H1 (cell line): ENCODE results near the gene ANGPTL8. TPM values are rescaled to one million over a fixed set of nuclear protein-coding genes. Genes with fewer than 3 reads are reported as not detected.

Experiments
- CTCF ChIA-PET: fragments of 300-600 bp; sonication (Branson Sonifier 250); formaldehyde crosslinking; loops from one replicate; lab custom pipeline; 2021; ENCODE audit not compliant: partially characterized antibody; lab: Charles Lee
- POLR2A ChIA-PET: fragments of 300-600 bp; sonication (Branson Sonifier 250); formaldehyde crosslinking; loops from one replicate; lab custom pipeline; 2021; ENCODE audit warnings: inconsistent platforms; ENCODE audit not compliant: partially characterized antibody; lab: Charles Lee
- DNase-seq, 2 experiments: peaks; one replicate each; pipeline versions ENCODE4 v3.0.0 to v3.0.0-alpha.2; 2010 to 2022; ENCODE audit warnings: low spot score in 2 of 2, low read depth in 1 of 2, mixed read lengths in 1 of 2
- FAIRE-seq: peaks from 2 replicates; lab custom pipeline; 2011; peaks lifted over from hg19 to GRCh38; lab: Jason Lieb, UNC
- H2AFZ ChIP-seq: 2 replicates; pipeline ENCODE4 v1.8.1; 2012; ENCODE audit warnings: low read length, inconsistent platforms
- H2AK5ac ChIP-seq: 2 replicates; pipeline ENCODE4 v1.6.1; 2013; ENCODE audit warnings: low read depth, low read length
- H2BK120ac ChIP-seq: replicated peaks from 2 replicates; pipeline ENCODE3; 2013; ENCODE audit warnings: low read depth, low read length, inconsistent platforms
- H2BK12ac ChIP-seq: 2 replicates; pipeline ENCODE4 v1.6.1; 2013; ENCODE audit warnings: low read depth, low read length
- H2BK15ac ChIP-seq: 2 replicates; pipeline ENCODE4 v1.6.1; 2013; ENCODE audit warnings: low read length
- H2BK20ac ChIP-seq: 2 replicates; pipeline ENCODE4 v1.6.1; 2013; ENCODE audit warnings: low read length
- H2BK5ac ChIP-seq: 2 replicates; pipeline ENCODE4 v1.6.1; 2013; ENCODE audit warnings: low read depth, low read length
- H3K14ac ChIP-seq: 2 replicates; pipeline ENCODE4 v1.6.1; 2013; ENCODE audit warnings: inconsistent platforms; ENCODE audit not compliant: insufficient read length
- H3K18ac ChIP-seq: 2 replicates; pipeline ENCODE4 v1.6.1; 2013; ENCODE audit warnings: low read length; ENCODE audit errors: extremely low read depth
- H3K23ac ChIP-seq: 2 replicates; pipeline ENCODE4 v1.6.1; 2013; ENCODE audit warnings: inconsistent platforms; ENCODE audit not compliant: insufficient read length
- H3K23me2 ChIP-seq: 2 replicates; pipeline ENCODE4 v1.6.1; 2013; ENCODE audit warnings: low read depth, low read length
- H3K27ac ChIP-seq: 2 replicates; pipeline ENCODE4 v1.6.1; 2011; ENCODE audit warnings: low read depth, low read length, inconsistent platforms
- H3K27me3 ChIP-seq, 4 experiments: replicated peaks in 1 of 4; 1 replicate in 1 of 4; 2 replicates in 3 of 4; pipeline versions ENCODE4 v1.6.1 to v1.8.1; 2011 to 2013; ENCODE audit warnings: low read length in 3 of 4, mild to moderate bottlenecking in 3 of 4, inconsistent platforms in 2 of 4, mixed read lengths in 2 of 4, moderate library complexity in 1 of 4; ENCODE audit not compliant: control insufficient read depth in 3 of 4, insufficient read depth in 3 of 4; ENCODE audit errors: extremely low read depth in 1 of 4
- H3K36me3 ChIP-seq, 4 experiments: 2 replicates each; pipeline versions ENCODE4 v1.6.1 to v1.8.1; 2011 to 2013; ENCODE audit warnings: mild to moderate bottlenecking in 4 of 4, low read length in 3 of 4, moderate library complexity in 2 of 4, control low read depth in 1 of 4, inconsistent platforms in 1 of 4; ENCODE audit not compliant: insufficient read depth in 4 of 4, control insufficient read depth in 2 of 4
- H3K4ac ChIP-seq: replicated peaks from 2 replicates; pipeline ENCODE3; 2013; ENCODE audit warnings: low read length, low read depth, mixed read lengths, inconsistent platforms; ENCODE audit not compliant: insufficient read length
- H3K4me1 ChIP-seq, 4 experiments: replicated peaks in 1 of 4; 1 replicate in 1 of 4; 2 replicates in 3 of 4; pipeline versions ENCODE4 v1.6.1 to v1.8.1; 2011 to 2013; ENCODE audit warnings: low read length in 3 of 4, inconsistent platforms in 2 of 4, mixed read lengths in 1 of 4; ENCODE audit not compliant: insufficient read depth in 4 of 4, control insufficient read depth in 3 of 4
- H3K4me2 ChIP-seq, 2 experiments: 2 replicates each; pipeline versions ENCODE4 v1.6.1 to v1.8.1; 2011 to 2013; ENCODE audit warnings: low read depth in 2 of 2, low read length in 2 of 2, control low read depth in 1 of 2, inconsistent platforms in 1 of 2, mild to moderate bottlenecking in 1 of 2; ENCODE audit not compliant: insufficient read depth in 1 of 2
- H3K4me3 ChIP-seq, 4 experiments: fragments of 200-600, 300-600 bp in 1 of 4; sonication (generic), shearing (Covaris generic), sonication (Bioruptor Twin) in 1 of 4; 2 replicates each; pipeline versions ENCODE4 v1.5.1 to v1.8.1; 2011 to 2016; ENCODE audit warnings: low read length in 4 of 4, low read depth in 3 of 4, control low read depth in 2 of 4, inconsistent platforms in 2 of 4, mild to moderate bottlenecking in 2 of 4, mixed read lengths in 1 of 4, moderate library complexity in 1 of 4; ENCODE audit not compliant: insufficient read depth in 2 of 4; ENCODE audit errors: extremely low read depth in 1 of 4
- H3K56ac ChIP-seq: replicated peaks from 2 replicates; pipeline ENCODE3; 2013; ENCODE audit warnings: low read depth, mild to moderate bottlenecking, mixed read lengths, low read length, inconsistent platforms; ENCODE audit not compliant: insufficient read length
- H3K79me1 ChIP-seq: 2 replicates; pipeline ENCODE4 v1.6.1; 2013; ENCODE audit warnings: low read depth, low read length, control low read depth
- H3K79me2 ChIP-seq, 2 experiments: 2 replicates each; pipeline versions ENCODE4 v1.6.1 to v1.8.1; 2012 to 2013; ENCODE audit warnings: low read length in 2 of 2, mild to moderate bottlenecking in 2 of 2, inconsistent platforms in 1 of 2; ENCODE audit not compliant: insufficient read depth in 2 of 2, control insufficient read depth in 1 of 2
- H3K9ac ChIP-seq, 4 experiments: replicated peaks in 1 of 4; 1 replicate in 1 of 4; 2 replicates in 3 of 4; pipeline versions ENCODE4 v1.6.1 to v1.8.1; 2011 to 2013; ENCODE audit warnings: low read depth in 3 of 4, low read length in 3 of 4, control low read depth in 2 of 4, mild to moderate bottlenecking in 2 of 4, moderate library complexity in 2 of 4, inconsistent platforms in 1 of 4; ENCODE audit errors: extremely low read depth in 1 of 4
- H3K9me3 ChIP-seq, 2 experiments: 2 replicates each; pipeline versions ENCODE4 v1.6.1 to v1.8.1; 2012 to 2013; ENCODE audit warnings: mild to moderate bottlenecking in 2 of 2, moderate library complexity in 2 of 2, control low read depth in 1 of 2, inconsistent platforms in 1 of 2, low read depth in 1 of 2, low read length in 1 of 2, mixed read lengths in 1 of 2; ENCODE audit not compliant: insufficient read depth in 2 of 2
- H4K20me1 ChIP-seq, 2 experiments: replicated peaks in 1 of 2; 2 replicates each; pipeline versions ENCODE3 to v1.8.1; 2011 to 2013; ENCODE audit warnings: inconsistent platforms in 2 of 2, low read length in 2 of 2, mild to moderate bottlenecking in 1 of 2; ENCODE audit not compliant: insufficient read depth in 2 of 2, control insufficient read depth in 1 of 2
- H4K5ac ChIP-seq: 2 replicates; pipeline ENCODE4 v1.6.1; 2013; ENCODE audit warnings: low read length, low read depth, mixed read lengths, inconsistent platforms; ENCODE audit not compliant: insufficient read length
- H4K8ac ChIP-seq: 2 replicates; pipeline ENCODE4 v1.8.0; 2013; ENCODE audit warnings: mild to moderate bottlenecking, moderate library complexity, low read length, inconsistent platforms; ENCODE audit not compliant: insufficient read depth; ENCODE audit errors: extremely low read depth
- H4K91ac ChIP-seq: replicated peaks from 2 replicates; pipeline ENCODE3; 2013; ENCODE audit warnings: low read length, mixed read lengths, inconsistent platforms; ENCODE audit not compliant: insufficient read length
- CEBPB ChIP-seq: IDR thresholded peaks from 2 replicates; pipeline ENCODE4 v1.6.1; 2012; ENCODE audit warnings: low read depth, low read length
- CREB1 ChIP-seq: IDR thresholded peaks from 2 replicates; pipeline ENCODE4 v1.6.1; 2012; ENCODE audit warnings: inconsistent platforms
- HDAC2 ChIP-seq, 2 experiments: fragments of 300-600 bp in 1 of 2; sonication (generic) in 1 of 2; IDR thresholded peaks; 2 replicates each; pipeline ENCODE4 v1.6.1; 2011 to 2012; ENCODE audit warnings: low read depth in 2 of 2, low read length in 2 of 2, mild to moderate bottlenecking in 2 of 2, moderate library complexity in 2 of 2, borderline replicate concordance in 1 of 2, inconsistent platforms in 1 of 2
- HDAC6 ChIP-seq: IDR thresholded peaks from one replicate; pipeline ENCODE4 v1.7.1; 2012; ENCODE audit warnings: low read depth, mild to moderate bottlenecking, inconsistent platforms, low read length, moderate library complexity
- JUND ChIP-seq: IDR thresholded peaks from 2 replicates; pipeline ENCODE4 v1.6.1; 2011; ENCODE audit warnings: mild to moderate bottlenecking, improper control_type of control experiment, low read length
- KDM5A ChIP-seq: fragments of 200-600 bp; IDR thresholded peaks from 2 replicates; pipeline ENCODE4 v1.7.1; 2012; ENCODE audit warnings: mild to moderate bottlenecking, low read length, inconsistent platforms, mixed read lengths
- MAFK ChIP-seq: IDR thresholded peaks from 2 replicates; pipeline ENCODE4 v1.6.1; 2012; ENCODE audit warnings: low read depth, mild to moderate bottlenecking, improper control_type of control experiment, low read length
- MAX ChIP-seq: IDR thresholded peaks from 2 replicates; pipeline ENCODE4 v1.6.1; 2012; ENCODE audit warnings: inconsistent platforms
- RXRA ChIP-seq: IDR thresholded peaks from 2 replicates; pipeline ENCODE4 v1.6.1; 2011; ENCODE audit warnings: low read depth, mild to moderate bottlenecking, low read length, moderate library complexity; ENCODE audit not compliant: insufficient read depth
- SIX5 ChIP-seq: IDR thresholded peaks from 2 replicates; pipeline ENCODE4 v1.6.1; 2011; ENCODE audit warnings: mild to moderate bottlenecking, low read depth, low read length
- TAF7 ChIP-seq: optimal IDR thresholded peaks from 2 replicates; pipeline ENCODE3; 2011; ENCODE audit warnings: low read depth, mild to moderate bottlenecking, inconsistent platforms, low read length, moderate library complexity, borderline replicate concordance
- YY1 ChIP-seq: IDR thresholded peaks from 2 replicates; pipeline ENCODE4 v1.6.1; 2011; ENCODE audit warnings: low read depth, mild to moderate bottlenecking, low read length
- ZNF274 ChIP-seq: IDR thresholded peaks from 2 replicates; pipeline ENCODE4 v1.7.0; 2012; ENCODE audit warnings: low read length, borderline replicate concordance; ENCODE audit errors: extremely low read depth
- WGBS, 2 experiments: shearing (Covaris generic) in 1 of 2; methylation state at CpG; one replicate each; pipeline versions ENCODE4 v1.1.6 to v1.1.7; 2013 to 2015; ENCODE audit warnings: low lambda C conversion rate in 2 of 2, mixed read lengths in 2 of 2, inconsistent platforms in 1 of 2, low coverage in 1 of 2, missing lambda C conversion rate in 1 of 2; ENCODE audit not compliant: insufficient replicate concordance in 2 of 2, insufficient coverage in 1 of 2, insufficient read length in 1 of 2; ENCODE audit errors: extremely low coverage in 1 of 2, missing lambda C conversion rate in 1 of 2; 5-methylcytosine and 5-hydroxymethylcytosine counted together
- polyA plus RNA-seq, 7 experiments: library from polyadenylated mRNA; depleted of rRNA in 3 of 7; stranded (reverse) in 5 of 7; unstranded in 2 of 7; fragments of >200 nt in 5 of 7; fragments of 200-250 nt in 2 of 7; gene quantifications; 1 replicate in 5 of 7; 2 replicates in 1 of 7; 4 replicates in 1 of 7; pipeline versions ENCODE4 v1.2.1 to v1.2.3, GENCODE V29; 2011 to 2013; ENCODE audit warnings: missing spikeins in 2 of 7, mixed read lengths in 2 of 7
- total RNA-seq: library from RNA; stranded (reverse); fragmentation: NEBNext Ultra II Directional; extraction: Animal tissue kit (Norgen Biotek cat#: 25700); gene quantifications from 2 replicates; pipeline ENCODE4 v1.2.1, GENCODE V29; 2021
- TF ChIP-seq, protein P1 (sequence below): IDR thresholded peaks from 2 replicates; pipeline ENCODE4 v1.6.1; 2011; ENCODE audit warnings: low read length, improper control_type of control experiment

ANGPTL8 gene
- total and polyA plus RNA-seq, 2 of the 8 experiments (the other 6 are each of a cell fraction or from before 2014, with no cell fraction given), result not detected

DNA sequence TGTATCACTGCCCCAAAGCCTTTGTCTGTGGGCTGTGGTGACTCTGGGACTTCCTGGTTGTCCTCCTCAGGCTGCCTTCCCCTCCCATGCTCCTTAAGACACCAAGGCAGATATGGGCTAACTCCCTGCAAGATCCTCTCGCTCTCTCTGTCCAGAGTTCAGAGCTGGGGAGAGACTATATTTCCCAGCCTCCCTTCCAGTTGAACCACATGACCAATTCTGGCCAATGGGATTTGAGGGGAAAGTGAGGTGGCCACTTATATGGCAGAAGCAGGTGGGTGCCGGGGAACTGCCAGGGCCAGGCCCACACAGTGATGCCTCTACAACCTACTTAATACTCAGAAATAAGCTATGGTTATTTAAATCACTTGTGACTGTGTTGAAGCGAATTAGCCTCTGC lies 16.2 kb upstream of the ANGPTL8 start:
- H4K5ac ChIP-seq, result no peak overlapping the region
- no peak overlapping the region for H3K27ac ChIP-seq
- H2BK120ac ChIP-seq, result no peak overlapping the region
- no peaks in the 10 kb centered on the region; the same call in 1 of the 2 replicates for H3K23me2 ChIP-seq
- H3K23ac ChIP-seq, result no peak overlapping the region
- no peak overlapping the region for H2BK5ac ChIP-seq
- H3K9ac ChIP-seq, result no peak overlapping the region
- no peak overlapping the region for H3K14ac ChIP-seq
- H2BK12ac ChIP-seq, result no peak overlapping the region
- no peak overlapping the region for H3K4me2 ChIP-seq
- no peak overlapping the region for H4K8ac ChIP-seq
- H2BK20ac ChIP-seq, result no peak overlapping the region
- H3K4ac ChIP-seq, result no peak overlapping the region
- H3K4me3 ChIP-seq, result no peak overlapping the region
- H2AK5ac ChIP-seq, result no peak overlapping the region
- no peaks in the 10 kb centered on the region for H3K79me2 ChIP-seq
- H3K18ac ChIP-seq, result no peak overlapping the region
- no peak overlapping the region for H2AFZ ChIP-seq
- WGBS, 2 experiments, result 91% methylated on average over 3 of the region's 3 CpGs; no CpG with 5 or more reads in 1 of the 2 experiments
- CTCF ChIA-PET, result interaction anchor here (1.2 kb wide), 1 partner anchor 19 kb away, joined by 4 read pairs; no protein-coding TSS in a partner anchor
- H3K79me1 ChIP-seq, result no peaks in the 10 kb centered on the region
- H3K56ac ChIP-seq, result no peak overlapping the region
- no peak overlapping the region for H2BK15ac ChIP-seq
- H3K4me1 ChIP-seq, result no peaks in the 10 kb centered on the region
- H4K20me1 ChIP-seq, result peaks cover 0 to 6% of the 10 kb centered on the region in 2 experiments
- POLR2A ChIA-PET, result interaction anchor here (0.5 kb wide), 1 partner anchor 16 kb away, joined by 3 read pairs; no protein-coding TSS in a partner anchor
- no peak overlapping the region for H4K91ac ChIP-seq
- FAIRE-seq (no peak), DNase-seq (no peak)
- H3K36me3 ChIP-seq, result peaks cover 11 to 22% (median 15%) of the 10 kb centered on the region in 4 experiments
- H3K27me3 ChIP-seq, result no peaks in the 10 kb centered on the region
- H3K9me3 ChIP-seq, result peaks cover 7% of the 10 kb centered on the region in 2 experiments; a peak in 2 of 4 replicates
- TF ChIP-seq TAF7 (no peak), ZNF274 (no peak), SIX5 (no peak), YY1 (no peak), MAX (no peak), CREB1 (no peak), CEBPB (no peak), MAFK (no peak), KDM5A (no peak), RXRA (no peak), JUND (no peak), HDAC2 (IDR thresholded peaks at IDR 0.05; ENCODE audit: borderline replicate concordance in 1 of 2, low read depth in 2 of 2, low read length in 2 of 2) (no peak), HDAC6 (no peak)
- TF ChIP-seq, protein P1, sequence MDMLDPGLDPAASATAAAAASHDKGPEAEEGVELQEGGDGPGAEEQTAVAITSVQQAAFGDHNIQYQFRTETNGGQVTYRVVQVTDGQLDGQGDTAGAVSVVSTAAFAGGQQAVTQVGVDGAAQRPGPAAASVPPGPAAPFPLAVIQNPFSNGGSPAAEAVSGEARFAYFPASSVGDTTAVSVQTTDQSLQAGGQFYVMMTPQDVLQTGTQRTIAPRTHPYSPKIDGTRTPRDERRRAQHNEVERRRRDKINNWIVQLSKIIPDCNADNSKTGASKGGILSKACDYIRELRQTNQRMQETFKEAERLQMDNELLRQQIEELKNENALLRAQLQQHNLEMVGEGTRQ, result no peak
